A673 (cell line): ENCODE data around the gene AKNA. TPM values are rescaled to one million over a fixed set of nuclear protein-coding genes. Genes with fewer than 3 reads are reported as not detected.

Experiments
- BruUV-seq: library from RNA; stranded (reverse); fragments of 400-500 nt; replicated peaks from 2 replicates; lab custom pipeline; 2021; lab: Mats Ljungman, UMichigan
- CTCF ChIA-PET: fragments of 300-600 bp; sonication (Branson Sonifier 250); formaldehyde crosslinking; loops from one replicate; lab custom pipeline; 2022; ENCODE audit warnings: antibody characterized with exemption; lab: Charles Lee
- POLR2A ChIA-PET: fragments of 300-600 bp; sonication (Branson Sonifier 250); formaldehyde crosslinking; loops from one replicate; lab custom pipeline; 2022; ENCODE audit warnings: antibody characterized with exemption; ENCODE audit not compliant: low non-redundant PET; lab: Charles Lee
- DNase-seq: peaks from one replicate; pipeline ENCODE4 v3.0.0-alpha.2; 2015; ENCODE audit warnings: low spot score
- H3K27ac ChIP-seq: fragments of 200-600 bp; sonication (generic); 2 replicates; pipeline ENCODE4 v1.5.1; 2016; ENCODE audit warnings: mixed run types, low read depth, mild to moderate bottlenecking, mixed read lengths, antibody characterized with exemption, low read length; ENCODE audit not compliant: poor library complexity, severe bottlenecking
- H3K27me3 ChIP-seq: fragments of 200-600 bp; sonication (generic); replicated peaks from 2 replicates; pipeline ENCODE4 v1.6.1; 2017; ENCODE audit warnings: mixed run types, low read depth, mild to moderate bottlenecking, mixed read lengths, antibody characterized with exemption, low read length; ENCODE audit not compliant: insufficient read depth, poor library complexity
- H3K36me3 ChIP-seq: fragments of 200-600 bp; sonication (generic); 2 replicates; pipeline ENCODE4 v1.6.1; 2016; ENCODE audit warnings: mixed run types, mild to moderate bottlenecking, mixed read lengths, antibody characterized with exemption, low read length; ENCODE audit not compliant: insufficient read depth, poor library complexity, severe bottlenecking
- H3K4me1 ChIP-seq: fragments of 200-600 bp; sonication (generic); 2 replicates; pipeline ENCODE4 v1.6.1; 2017; ENCODE audit warnings: mixed run types, mild to moderate bottlenecking, mixed read lengths, antibody characterized with exemption, low read length; ENCODE audit not compliant: insufficient read depth, poor library complexity, severe bottlenecking
- H3K4me3 ChIP-seq: fragments of 200-600 bp; sonication (generic); 2 replicates; pipeline ENCODE4 v1.5.1; 2016; ENCODE audit warnings: low read depth, mixed run types, mild to moderate bottlenecking, mixed read lengths, low read length; ENCODE audit not compliant: poor library complexity, severe bottlenecking
- H3K9me3 ChIP-seq: fragments of 200-600 bp; sonication (generic); 2 replicates; pipeline ENCODE4 v1.6.1; 2016; ENCODE audit warnings: mixed run types, low read depth, mild to moderate bottlenecking, mixed read lengths, antibody characterized with exemption, low read length; ENCODE audit not compliant: poor library complexity, severe bottlenecking
- CTCF ChIP-seq: fragments of 300-800, 200-600 bp; sonication (generic); conservative IDR thresholded peaks from 2 replicates; pipeline ENCODE4 v1.5.1; 2017; ENCODE audit warnings: low read depth, mild to moderate bottlenecking, antibody characterized with exemption, low read length, moderate library complexity, mixed read lengths
- EZH2 ChIP-seq: fragments of 200-600 bp; sonication (generic); IDR thresholded peaks from 2 replicates; pipeline ENCODE4 v1.6.1; 2017; ENCODE audit warnings: borderline replicate concordance, low read depth, mild to moderate bottlenecking, mixed read lengths, antibody characterized with exemption, low read length; ENCODE audit not compliant: poor library complexity, severe bottlenecking
- intact Hi-C: fragments of 100-400 bp; cut with micrococcal nuclease; formaldehyde crosslinking; loops from one replicate; pipeline ENCODE4 v1.10.0; 2022; ENCODE audit not compliant: unreplicated experiment
- total RNA-seq: library from RNA; stranded (reverse); gene quantifications from 2 replicates; pipeline ENCODE4 v1.2.3, GENCODE V29; 2021

The AKNA gene
- total RNA-seq, 1 experiment from 2014 or later, result 20.4 TPM

- BruUV-seq, result no TSS peak
These were observed 37.9 kb downstream of the AKNA start for GRCh38 chr9:114349713-114350480.

GRCh38 chr9:114348906-114349482 lies 38.8 kb downstream of the AKNA start:
- Histone ChIP-seq H3K9me3 (no peaks in the 10 kb centered on the region), H3K4me3 (no peak overlapping the region), H3K27me3 (no peaks in the 10 kb centered on the region), H3K36me3 (peaks cover 73% of the 10 kb centered on the region), H3K4me1 (peaks cover 15% of the 10 kb centered on the region), H3K27ac (peak overlapping the region; percentile 77)
- TF ChIP-seq EZH2 (no peak), CTCF (no peak)
- POLR2A ChIA-PET, result interaction anchor here (0.5 to 0.8 kb wide), 2 partner anchors 385 to 472 kb away, joined by 3 to 4 read pairs; partner anchors contain the start of gene ZNF618
- DNase-seq, result peak; percentile 93
- CTCF ChIA-PET, result no interaction called here
- intact Hi-C loops, result no loop called here
- BruUV-seq, result no TSS peak

More at GRCh38 chr9:114349713-114350480, 37.9 kb downstream of the AKNA start:
- no peak overlapping the region for H3K4me3 ChIP-seq
- H3K27ac ChIP-seq, result peak overlapping the region; percentile 77
- no peak for DNase-seq
- H3K27me3 ChIP-seq, result no peaks in the 10 kb centered on the region
- H3K4me1 ChIP-seq, result peaks cover 15% of the 10 kb centered on the region
- ChIA-PET POLR2A (no interaction called here), CTCF (no interaction called here)
- no peak for TF ChIP-seq CTCF
- TF ChIP-seq EZH2, result no peak
- H3K36me3 ChIP-seq, result peaks cover 66% of the 10 kb centered on the region
- intact Hi-C loops, result no loop called here
- H3K9me3 ChIP-seq, result no peaks in the 10 kb centered on the region

- Histone ChIP-seq H3K4me3 (no peak overlapping the region), H3K36me3 (peaks cover 75% of the 10 kb centered on the region), H3K27me3 (no peaks in the 10 kb centered on the region), H3K9me3 (no peaks in the 10 kb centered on the region), H3K4me1 (peaks cover 15% of the 10 kb centered on the region), H3K27ac (peak overlapping the region; percentile 73)
- ChIA-PET CTCF (no interaction called here), POLR2A (interaction anchor here (0.8 kb wide), 1 partner anchor 384 kb away, joined by 3 read pairs; no protein-coding TSS in a partner anchor)
- intact Hi-C loops, result no loop called here
- TF ChIP-seq EZH2, result no peak
- TF ChIP-seq CTCF, result no peak
- DNase-seq, result no peak
- no TSS peak for BruUV-seq
These were observed 39.4 kb downstream of the AKNA start for GRCh38 chr9:114348261-114348905.
